Amniotic epithelial cell (primary cell): ENCODE data around the gene TPD52L1.

Experiments used
- DNase-seq: peaks from one replicate; pipeline ENCODE4 v3.0.0-alpha.2; 2010; ENCODE audit warnings: low read depth

TPD52L1 gene

GRCh38 chr6:125245109-125245508 lies 91.5 kb downstream of the TPD52L1 start:
- DNase-seq = no peak

DNA sequence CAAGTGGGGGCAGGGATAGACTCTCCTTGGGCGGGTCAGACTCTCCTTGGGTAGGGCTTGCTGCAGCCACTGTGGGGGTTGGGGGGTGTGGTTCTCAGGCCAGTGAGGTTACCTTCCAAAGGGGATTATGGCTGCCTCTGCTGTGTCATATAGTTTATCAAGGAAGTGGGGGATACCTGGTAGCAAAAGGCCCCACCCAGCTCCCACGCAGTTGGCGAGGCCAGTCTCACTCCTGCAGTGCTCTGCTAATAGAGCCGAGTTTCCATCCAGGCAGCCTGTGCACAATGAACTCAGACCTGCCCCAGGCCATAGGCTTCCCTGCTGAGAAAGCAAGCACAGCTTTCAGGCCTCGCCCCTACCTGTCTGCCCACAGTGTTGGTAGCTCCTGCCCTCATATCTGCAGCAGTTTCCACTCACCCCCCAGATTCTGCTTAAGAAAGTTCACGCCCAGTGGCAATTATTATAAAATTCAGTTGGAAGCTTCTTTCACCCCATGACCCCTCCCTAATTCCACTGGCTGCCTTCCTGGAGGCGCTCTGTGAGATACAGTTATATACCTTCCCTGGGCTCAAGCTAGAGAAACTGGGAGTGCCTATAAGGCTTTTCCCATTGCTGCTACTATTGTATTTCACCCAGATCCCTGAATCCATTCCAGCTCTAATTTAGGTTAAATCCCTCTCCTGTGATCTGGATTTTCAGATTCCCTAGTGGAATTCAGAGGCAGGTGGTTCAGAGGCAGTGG lies 92.1 kb downstream of the TPD52L1 start:
- DNase-seq = no peak

DNA sequence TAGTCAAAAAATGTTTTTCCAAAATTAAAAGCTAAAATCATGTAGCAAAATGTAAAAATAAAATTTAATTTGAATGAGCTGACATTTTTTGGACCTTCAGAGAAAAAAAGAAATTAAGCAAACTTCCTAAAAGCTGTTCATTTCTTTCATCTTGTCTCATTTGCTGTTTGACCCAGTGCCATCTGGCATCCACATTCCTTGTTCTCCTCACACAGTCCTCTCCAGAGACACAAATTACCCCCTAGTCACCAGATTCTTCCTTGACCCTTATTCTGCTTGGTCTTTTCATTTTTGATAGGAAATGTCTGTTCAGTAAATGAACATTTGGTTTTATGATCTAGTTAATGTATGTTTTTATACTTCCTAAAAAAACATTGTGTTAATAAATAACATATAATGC lies 93.0 kb downstream of the TPD52L1 start:
- DNase-seq = no peak

DNA sequence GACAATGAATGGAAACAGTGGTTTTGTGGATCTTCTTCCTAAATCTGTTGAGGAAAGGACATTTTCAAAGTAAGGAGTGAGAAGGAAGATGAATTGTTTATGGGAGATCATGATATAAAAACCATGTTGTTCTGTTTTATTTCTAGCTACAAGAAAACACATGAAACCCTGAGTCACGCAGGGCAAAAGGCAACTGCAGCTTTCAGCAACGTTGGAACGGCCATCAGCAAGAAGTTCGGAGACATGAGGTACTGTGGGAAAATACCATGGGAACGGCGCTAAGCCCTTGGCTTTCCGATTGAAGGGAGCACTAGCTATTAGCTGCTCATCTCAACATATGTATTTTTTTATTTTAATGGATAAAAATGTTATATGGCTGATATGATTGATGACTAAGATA lies 94.6 kb downstream of the TPD52L1 start:
- peak; percentile 55 for DNase-seq

DNA sequence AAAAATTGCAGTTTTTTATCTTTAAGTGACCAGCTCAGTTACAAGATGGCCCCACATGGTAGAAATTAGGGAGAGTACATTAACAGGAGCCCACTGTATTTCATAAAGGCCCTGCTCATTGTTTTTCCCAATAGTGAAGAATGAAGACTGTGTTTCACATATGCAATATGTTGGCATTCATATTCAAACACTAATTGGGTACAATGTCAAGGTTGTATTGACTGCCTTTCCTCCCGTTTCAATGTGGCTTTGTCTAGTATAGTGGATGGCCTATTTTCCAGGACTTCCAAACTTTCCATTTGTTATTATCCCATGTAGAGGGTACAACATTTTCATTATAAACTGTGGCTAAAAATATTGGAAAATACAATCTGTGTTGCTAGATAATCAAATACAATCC lies 96.9 kb downstream of the TPD52L1 start:
- DNase-seq = no peak

DNA sequence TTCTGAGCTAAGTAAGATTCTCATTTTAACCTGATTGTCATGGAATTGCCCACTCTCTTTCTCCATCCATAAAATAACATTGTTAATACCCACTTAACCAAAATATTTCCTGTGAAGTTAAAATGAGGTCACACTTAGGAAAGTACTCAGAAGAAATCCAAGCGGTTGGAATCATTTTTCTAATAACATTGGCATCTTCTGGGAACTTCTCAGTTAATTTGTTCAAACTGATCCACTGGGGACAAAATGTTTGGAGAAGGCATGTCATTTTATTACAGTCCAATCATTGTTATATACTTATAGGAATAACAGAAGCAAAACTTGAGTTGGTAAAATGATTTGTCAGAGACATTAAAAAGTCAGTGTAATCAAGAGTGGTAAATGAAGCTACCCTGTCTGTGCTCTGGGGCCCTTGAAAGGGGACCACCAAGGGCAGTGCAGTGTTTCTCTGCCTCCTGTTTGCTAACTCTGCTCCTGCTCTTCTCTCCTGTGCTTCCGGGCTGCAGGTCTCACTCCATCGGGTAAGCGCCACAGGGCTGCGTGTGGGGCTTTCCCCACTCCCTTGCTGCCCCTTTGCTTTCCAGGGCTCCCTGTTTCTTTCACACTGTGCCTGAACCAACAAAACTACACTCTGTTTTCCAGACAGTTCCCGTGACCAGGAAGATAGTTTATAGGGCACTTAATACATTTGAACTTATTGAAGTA lies 98.1 kb downstream of the TPD52L1 start:
- DNase-seq = no peak

- peak; percentile 93 for DNase-seq
Observed at GRCh38 chr6:125252891-125253290, 99.3 kb downstream of the TPD52L1 start.

DNA sequence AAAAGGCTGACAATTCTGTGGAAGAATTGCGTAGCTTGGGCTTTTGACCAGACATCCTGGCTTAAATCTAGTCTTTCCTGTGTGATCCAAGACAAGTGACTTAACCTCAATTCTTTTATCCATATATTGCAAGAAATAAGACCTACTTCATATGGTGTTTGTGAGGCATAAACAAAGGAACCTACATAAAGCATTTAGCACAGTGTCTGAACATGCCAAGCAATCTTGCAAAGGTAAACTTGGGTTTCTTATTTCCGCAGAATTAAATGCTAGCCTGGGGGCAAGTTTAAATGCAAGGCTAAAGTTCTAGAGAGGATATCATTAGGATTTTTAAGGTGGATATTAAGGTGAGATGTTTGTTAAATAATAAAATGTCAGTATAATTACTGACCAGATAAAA lies 100.3 kb downstream of the TPD52L1 start:
- no peak for DNase-seq

- no peak for DNase-seq
Observed at GRCh38 chr6:125254321-125254720, 100.7 kb downstream of the TPD52L1 start.

DNA sequence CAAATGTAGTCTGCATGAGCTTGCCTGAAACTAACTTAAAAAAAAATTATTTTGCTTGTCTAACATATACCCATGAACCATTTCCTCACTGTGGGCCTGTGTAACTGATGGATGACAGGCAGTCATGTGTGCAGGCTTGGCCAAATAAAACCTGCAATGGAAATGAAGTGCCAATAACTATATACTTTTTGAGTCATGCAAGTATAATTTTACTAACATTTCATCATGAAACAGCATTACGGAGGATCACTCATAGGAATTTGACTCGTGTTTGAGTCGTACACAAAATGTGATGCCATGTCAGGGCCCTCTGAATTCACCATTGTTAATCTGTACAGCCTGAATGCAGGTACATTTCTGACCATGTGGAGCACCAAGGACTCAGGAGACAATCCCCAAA lies 101.6 kb downstream of the TPD52L1 start:
- DNase-seq = no peak

GRCh38 chr6:125257351-125257750 lies 103.8 kb downstream of the TPD52L1 start:
- DNase-seq = no peak

GRCh38 chr6:125258651-125259353 lies 105.2 kb downstream of the TPD52L1 start:
- DNase-seq = peak; percentile 29

DNA sequence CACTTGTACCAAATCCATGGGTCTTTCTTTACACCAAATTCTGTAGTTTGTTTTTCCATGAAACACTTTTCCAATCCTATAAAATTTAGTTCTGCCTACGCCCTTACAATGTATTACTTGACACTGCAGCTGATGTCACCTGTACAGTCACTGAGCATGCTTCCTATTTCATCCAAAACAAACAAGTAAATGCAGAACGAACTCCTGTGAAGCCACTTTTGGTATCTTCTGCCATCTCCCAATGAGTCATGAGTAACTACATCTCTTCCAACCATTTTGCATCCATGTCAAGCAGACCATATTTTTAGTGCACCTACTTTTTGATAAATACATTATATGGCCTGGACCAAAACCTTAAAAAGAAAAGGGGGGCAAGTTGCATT lies 105.8 kb downstream of the TPD52L1 start:
- DNase-seq = no peak

- no peak for DNase-seq
Observed at GRCh38 chr6:125262016-125263013, 108.7 kb downstream of the TPD52L1 start.

DNA sequence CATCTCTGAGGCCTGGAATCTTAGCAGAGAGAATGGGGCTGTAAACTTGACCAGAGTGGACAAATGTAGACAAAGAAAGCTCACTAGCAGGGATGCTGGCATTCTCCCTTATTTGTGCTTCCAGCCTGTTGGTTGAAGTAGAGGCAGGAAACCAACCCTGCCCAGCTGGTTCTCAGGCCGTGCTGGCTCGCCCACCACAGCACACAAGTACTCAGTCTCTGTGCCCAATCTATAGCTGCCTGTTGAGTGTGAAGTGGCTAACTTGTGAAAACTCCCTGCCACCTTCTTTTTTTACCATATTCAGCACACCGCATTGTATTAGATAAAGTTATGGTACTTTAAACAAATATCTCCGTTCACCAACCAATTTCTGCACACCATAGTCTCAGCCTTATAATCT lies 110.9 kb downstream of the TPD52L1 start:
- DNase-seq = no peak

GRCh38 chr6:125267806-125268523 lies 114.4 kb downstream of the TPD52L1 start:
- no peak for DNase-seq

DNA sequence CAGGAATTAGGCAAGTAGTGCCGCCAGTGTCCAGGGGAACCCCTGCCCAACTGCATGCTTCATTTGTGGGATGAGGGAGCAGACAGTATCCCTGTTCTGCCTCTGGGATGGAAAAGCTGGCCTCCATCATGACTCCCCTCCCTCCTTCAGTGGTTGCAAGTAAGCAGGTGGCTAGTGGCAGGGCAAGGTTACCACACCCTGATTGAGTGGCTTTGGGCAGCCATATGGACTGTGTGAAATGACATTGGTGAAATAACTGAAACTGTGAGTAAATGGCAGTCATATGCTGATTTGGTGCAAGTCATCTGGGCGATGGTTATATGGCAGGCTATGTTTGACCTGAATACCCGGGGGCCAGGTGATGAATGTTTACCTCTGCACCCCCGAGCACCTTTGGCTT lies 115.2 kb downstream of the TPD52L1 start:
- no peak for DNase-seq

- DNase-seq = no peak
Observed at GRCh38 chr6:125269328-125269985, 115.9 kb downstream of the TPD52L1 start.

DNA sequence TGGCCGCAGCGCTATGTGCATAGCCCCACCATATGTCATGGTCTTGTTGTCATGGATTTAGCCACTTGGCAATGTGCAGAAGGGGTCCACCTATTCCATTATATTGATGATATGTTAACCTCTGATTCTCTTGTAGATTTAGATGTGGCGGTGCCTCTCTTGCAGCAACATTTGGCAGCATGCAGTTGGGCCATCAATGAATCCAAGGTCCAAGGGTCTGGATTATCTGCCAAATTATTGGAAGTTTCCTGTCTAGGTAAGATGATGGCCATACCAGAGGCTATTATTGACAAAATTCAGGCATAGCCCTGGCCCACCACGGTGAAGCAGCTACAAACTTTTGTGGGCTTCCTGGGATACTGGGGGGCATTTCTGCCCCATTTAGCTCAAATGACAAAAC lies 116.8 kb downstream of the TPD52L1 start:
- no peak for DNase-seq

DNA sequence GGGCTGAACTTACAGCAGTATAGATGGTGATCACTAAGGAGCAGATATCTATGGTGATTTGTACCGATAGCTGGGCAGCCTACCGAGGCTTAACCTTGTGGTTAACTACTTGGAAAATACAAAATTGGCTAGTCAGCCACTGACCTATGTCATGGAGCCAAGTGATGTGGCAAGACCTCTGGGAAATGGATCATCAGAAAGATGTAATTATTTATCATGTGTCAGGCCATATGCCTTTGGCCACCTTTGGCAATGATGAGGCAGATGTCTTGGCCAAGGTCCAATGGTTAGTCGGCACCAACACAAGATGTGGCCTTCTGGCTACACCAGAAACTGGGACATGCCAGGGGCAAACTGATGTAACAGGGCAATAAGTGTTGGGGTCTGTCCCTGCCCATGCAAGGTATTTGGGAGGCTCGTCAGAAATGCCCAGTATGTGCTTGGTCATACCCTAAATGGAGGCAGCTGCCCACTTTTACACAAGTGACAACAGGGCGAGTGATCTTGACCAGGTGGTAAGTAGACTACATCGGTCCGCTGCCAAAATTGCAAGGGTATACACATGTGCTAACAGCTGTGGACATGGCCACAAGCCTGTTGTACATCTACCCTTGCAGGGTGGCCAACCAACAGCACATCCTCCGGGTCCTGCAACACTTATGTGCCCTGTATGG lies 118.0 kb downstream of the TPD52L1 start:
- DNase-seq = peak; percentile 29
